ENCODE data around the gene IL17RD.

The IL17RD gene

DNA sequence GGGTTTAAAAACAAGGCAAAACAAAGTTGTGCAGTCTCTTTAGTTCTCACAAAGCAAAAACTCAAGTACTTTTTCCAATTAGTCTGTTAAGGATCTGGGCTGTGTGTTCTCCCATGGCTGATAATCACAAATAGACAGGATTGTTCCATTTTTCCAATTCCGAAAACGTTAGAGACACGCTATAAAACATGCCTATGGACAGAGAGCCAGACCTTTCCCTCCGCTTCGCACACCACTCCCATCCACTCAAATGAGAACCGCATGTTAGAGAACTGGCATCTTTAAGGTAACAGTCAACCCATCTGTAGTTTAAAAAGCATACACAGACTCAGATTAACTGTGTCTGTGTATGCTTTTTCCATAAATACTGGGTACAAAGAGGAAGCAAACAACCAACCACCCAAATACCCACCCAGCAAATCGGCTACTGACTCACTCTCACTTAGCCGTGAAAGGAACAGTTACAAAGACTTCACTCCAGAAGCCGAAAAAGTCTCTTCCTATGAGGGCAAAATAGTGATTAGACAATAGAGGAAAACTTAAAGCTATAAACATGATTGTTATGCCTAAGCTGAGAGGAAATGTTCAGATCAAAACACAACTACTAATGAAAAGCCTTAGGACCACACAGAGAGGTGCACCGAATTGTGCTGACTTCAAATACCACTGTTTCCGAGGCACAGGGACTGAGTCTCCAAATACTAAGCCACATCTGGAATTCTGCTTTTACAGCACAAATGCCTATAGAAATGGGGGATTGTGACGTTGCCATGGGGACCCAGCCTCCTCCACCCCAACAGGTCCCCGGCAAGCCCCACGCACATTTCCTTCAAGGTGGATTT lies 36.1 kb downstream of the IL17RD start:
- DNase-seq: no peak

DNA sequence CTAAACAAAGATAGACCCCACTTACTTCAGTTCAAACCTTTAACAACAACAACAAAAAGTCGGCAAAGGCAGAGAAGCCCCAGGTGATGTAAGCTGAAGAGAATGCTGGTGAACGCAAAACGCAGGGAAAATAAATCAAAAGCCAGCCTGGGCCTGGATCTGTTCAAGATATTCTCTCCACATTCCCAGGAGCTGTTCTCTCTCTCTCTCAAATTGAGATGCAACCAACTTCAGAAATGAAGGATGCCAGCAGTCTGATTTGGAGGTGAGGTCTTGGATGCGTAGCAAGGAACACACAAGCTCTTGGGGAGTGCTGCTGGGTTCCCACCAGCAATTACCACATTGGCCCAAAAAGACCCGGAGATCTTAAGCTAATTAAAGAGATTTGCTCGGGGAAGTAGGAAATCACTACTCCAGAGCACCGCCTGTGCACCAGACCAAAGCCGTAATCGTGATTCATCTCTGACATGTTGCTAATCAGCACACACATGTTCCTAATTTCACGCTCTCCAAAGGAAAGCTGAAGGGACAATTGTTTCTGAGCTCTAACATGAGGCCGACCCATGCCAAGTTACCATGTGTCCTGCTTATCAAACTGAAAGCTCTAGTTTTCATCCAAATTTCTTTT lies 37.1 kb downstream of the IL17RD start:
- no peak for DNase-seq

DNA sequence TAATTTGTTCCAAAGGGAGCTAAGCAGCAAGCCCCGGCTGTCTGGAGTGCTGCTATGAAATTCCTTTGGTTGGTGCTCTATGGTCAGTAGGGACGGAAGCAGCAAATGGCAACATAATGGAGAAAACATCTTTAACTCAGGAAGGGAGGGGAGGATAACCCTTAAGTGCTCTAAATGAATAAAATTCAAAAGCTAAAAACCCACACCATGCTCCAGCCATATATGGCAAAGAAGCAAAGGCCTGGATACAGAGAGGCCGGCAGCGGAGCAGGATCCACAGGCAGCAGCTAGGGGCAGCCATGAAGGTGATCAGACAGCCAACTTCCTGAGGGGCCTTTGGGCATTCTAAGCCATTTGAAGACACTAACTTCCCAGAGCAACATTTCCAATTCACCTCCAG lies 38.9 kb downstream of the IL17RD start:
- DNase-seq: no peak

DNA sequence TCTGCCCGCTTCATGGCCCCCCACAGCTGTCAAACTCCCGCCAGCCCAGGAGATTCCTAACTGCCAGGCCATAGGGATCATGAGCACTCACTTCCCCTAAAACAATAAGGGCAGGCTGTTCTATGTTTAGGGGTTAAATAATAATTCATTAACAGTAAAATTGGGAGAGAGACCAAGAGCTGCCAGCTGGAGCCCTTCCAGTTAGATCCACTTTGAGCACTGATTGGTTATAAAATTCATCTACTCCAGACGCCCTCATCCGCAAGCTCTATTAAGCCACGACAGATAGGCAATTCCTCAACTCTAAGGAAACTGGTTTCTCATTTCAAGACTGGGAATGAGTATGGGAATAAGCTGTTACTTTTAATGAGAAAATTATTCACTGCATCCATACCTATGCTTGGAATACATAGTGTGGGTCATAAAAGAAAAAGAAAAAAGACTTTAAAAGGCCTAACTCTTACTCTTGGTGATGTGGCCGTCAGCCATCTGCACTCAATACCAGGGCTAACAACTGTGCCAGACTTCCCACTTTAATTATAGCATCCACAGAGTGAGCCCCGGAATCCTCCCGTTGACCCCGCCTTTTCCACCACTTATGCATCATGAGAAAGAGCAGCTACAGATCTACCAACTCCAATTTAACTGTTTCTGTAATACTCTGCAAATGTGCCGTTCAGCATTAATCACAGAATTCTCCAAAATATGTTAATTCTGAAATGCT lies 44.5 kb downstream of the IL17RD start:
- no peak for DNase-seq

DNA sequence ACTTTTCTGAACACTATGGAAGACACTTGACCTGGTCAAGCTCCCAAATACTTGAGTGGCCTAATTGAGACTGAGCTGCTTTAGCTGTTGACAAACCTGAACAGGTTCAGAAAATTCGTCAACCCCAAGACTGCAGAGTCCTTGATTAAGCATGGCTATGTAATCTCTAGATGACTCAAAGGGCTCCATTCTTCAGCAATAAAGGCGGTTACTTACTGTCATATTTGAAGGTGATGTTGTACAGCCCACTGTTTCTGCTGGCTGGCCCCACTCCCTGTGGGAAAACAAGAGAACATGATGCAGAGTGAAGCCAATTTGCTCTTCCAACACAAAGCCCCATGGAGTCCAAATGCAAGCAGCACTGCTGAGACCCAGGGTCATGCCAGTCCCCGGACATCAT lies 45.1 kb downstream of the IL17RD start:
- DNase-seq: no peak

DNA sequence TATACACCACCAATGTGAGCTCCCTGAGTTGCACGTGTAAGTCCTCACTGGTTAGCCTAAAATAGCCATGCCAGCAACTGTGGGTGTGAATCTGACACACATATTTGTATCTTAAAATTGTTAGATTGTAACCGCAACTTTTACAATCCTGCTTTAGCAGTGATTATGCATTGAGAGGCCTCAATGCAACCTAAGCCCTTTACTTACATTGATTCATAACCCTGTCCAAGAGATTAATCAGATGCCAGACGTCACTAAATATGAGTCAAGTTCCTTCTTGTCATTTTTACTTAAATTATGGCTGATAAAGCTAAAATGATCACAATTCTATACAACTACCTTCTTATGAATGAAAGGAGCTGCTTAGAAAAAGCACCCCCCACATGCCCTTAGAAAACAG lies 46.9 kb downstream of the IL17RD start:
- DNase-seq: no peak

DNA sequence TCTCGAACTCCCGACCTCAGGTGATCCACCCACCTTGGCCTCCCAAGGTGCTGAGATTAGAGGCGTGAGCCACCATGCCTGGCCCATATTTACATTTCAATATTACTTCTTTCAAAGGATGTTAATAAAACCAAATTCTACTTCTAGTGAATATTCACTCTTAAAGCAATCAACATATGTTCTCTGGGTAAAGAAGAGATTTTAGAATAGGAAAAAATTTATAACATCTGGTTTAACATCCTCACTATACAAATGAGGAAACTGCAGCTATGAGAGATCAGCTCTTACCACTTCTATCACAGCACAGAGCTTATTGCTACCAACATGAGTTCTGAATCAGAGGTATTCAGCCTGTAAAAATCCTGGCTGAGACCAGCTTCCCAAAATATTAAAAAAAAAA lies 48.7 kb downstream of the IL17RD start:
- no peak for DNase-seq

DNA sequence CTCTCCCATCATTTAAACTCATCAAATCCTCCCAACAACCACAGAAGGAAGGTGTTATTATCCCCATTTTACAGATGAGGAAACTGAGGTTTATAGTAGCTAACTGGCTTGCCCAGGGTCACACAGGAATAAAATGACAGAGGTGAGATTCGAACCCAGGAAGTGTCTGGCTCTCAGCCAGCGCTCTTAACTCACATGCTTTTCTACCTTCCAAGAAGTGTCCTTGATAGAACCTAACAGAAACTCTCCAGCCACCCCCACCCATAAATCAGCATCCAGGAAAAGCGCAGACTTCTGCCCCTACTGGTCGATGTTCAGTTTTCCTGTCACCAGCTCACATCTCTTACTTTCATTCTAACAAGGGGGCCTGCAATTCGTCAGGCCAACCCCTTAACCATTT lies 52.9 kb downstream of the IL17RD start:
- no peak for DNase-seq

DNA sequence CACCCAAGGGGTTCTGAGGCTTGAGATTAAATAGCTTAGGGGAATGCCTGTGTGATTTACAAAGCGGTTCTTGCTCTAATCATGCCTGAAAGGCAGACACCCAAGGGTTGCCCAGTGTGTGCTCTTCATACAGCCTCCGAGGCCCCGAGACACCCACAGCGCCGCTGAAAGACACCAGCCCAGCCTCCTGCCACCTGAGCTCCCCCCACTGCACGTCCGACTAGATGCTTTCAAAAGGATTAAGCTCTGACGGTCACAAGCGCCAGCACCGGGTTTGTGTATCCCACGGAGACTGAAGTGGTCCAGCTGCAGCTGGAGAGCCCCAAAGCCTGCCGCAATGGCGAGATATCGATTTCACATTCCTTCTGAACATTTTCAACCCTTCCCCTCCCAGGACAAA lies 54.4 kb downstream of the IL17RD start:
- peak; percentile 24 for DNase-seq

DNA sequence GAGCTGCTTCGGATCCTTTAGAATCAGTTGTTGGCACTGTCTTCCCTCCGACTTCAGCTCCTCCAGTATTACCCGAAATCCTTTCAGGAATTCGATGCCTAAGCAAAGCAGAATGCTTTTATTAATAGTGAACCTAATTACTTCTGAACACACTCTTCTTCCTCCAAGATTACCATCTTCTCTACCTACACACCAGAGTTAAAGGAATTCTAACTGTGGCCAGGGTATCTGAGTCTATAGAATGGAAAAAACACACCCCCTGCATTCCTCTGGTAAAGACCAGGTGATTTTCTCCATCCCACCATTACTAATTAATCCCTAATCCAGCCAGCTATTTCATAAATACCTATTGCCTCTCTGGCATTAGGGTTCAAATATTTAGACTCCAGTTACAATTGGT lies 54.9 kb downstream of the IL17RD start:
- no peak for DNase-seq

DNA sequence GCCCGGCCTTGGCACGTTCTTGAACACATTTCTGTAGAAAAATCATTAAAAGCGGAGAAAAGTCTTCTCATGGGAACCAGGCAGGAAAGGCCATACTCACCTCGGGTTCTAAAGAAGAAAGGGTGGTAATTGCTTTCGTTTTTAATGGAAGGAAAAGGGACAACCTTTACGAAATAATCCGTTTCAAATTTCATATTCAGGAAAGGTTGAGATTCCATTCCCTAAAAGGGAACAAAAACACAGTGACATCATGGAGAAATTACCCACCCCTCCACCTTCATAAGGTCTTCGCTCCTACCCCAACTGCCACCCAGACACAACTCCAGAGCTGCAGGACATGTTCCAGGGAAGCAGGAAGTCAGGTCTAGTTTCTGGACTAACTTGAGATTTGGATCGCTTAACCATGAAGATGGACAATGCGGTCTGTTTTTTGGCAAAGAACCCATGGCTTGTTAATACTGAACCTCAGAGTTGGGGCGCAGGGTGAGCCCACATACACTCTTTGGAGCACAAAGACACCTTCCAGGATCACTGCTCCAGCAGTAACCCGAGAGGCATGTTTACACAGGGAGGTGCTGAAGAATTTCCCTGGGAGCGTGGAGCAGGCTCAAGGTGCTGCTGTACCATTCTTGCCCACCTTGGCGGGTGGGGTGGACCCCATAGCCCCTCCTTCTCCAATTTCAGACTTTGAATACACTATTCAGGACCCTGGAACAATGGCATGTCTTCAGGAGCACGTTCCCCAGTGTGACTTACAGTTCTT lies 55.5 kb downstream of the IL17RD start:
- no peak for DNase-seq

DNA sequence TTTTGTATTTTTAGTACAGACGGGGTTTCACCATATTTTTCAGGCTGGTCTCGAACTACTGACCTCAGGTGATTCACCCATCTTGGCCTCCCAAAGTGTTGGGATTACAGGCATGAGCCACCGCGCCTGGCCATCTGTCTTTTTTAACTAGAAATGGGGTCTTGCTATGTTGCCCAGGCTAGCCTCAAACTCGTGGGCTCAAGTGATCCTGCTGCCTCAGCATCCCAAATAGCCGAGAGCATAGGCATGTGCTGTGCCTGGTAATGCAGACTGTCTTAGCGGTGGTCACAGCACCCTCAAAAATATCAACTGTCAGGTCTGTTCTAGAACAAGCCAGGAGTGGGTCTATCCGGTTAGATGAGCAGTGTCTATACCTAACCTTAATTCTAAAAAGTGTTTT lies 56.5 kb downstream of the IL17RD start:
- DNase-seq: no peak

DNA sequence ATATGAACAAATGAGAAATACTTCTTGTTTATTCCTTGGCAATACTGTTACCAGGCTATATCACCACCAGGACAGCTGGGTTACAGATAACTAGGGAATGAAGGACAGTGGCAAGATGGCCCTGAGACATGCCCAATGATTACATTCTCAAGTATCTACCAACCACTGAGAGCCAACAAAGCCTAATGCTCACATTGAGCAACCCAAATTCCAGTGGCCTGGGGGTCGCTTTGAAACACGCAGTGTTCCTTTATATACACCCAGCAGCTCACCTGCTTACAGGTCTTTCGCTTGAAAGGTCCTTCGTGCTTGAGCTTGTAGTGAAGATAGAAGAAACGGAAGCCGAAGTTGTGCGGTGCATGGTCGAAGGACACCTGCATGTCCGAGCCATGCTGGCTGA lies 59.6 kb downstream of the IL17RD start:
- no peak for DNase-seq

DNA sequence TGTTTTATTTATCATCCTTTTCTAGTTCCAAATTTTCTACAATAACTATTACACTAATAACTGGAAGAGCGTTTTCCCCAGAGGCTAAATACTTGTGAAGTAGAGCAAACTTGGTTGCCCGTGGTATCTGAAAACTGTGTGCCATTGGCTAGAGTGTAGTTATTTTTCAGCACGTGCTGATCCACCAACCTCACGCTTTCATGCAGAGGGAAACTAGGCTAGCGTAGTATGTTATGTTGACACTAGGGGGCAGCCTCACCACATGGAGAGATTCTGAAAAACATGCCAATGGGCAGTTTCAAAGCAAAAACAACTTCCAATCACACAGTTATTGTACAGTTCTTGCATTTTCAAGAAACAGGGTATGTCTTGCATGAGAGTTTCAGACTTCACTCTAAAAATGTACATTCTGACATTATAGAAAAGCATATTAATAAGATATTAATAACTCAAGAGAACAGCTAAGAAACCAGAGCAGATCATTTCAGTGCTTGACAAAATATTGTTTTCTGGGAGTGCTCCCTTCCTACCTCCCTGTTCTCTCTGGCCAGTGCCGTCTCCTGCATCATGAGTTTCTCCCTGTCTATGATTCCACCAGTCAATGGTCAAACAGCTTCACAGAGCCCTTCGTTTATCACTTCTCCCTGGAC lies 65.0 kb downstream of the IL17RD start:
- no peak for DNase-seq

DNA sequence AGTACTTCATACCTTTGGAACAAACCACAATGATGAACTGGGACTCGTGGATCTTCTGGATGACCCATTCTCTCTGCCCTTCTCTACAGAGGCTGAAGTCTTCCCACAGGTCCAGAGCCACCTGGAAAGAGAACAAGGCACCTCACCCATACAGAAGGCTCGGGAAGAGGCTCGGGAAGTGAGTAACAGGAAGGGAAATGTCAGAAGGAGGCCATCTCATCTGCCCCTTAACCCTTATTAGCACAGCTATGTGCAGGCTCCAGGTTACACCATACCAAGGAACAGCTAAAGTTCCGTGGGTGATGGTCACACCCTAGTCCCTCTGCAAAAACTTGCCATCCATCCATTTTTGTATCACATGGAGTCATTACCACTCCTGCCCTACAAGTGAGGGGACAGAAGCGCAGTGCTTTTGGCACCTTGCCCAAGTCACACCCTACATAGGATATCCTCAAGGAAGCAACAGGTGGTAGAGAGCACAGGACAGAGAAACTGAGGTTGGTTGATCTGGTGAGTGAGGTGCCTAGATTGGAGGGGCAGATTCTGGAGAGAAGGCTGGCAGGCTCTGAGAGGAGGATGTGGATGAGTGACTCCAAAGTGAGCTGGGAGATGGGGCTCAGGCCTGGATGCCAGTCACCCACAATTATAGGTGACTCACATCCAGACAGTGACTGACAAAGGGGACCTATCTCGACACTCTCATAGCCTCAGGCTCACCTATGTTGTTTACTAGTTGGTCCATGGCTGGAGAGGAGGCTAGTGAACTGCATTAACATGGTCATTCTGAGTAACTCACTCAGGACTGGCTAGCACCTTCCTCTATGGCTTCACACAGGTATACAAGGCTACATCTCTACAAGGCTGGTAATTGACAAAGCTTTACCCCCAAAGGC lies 66.5 kb downstream of the IL17RD start:
- no peak for DNase-seq

DNA sequence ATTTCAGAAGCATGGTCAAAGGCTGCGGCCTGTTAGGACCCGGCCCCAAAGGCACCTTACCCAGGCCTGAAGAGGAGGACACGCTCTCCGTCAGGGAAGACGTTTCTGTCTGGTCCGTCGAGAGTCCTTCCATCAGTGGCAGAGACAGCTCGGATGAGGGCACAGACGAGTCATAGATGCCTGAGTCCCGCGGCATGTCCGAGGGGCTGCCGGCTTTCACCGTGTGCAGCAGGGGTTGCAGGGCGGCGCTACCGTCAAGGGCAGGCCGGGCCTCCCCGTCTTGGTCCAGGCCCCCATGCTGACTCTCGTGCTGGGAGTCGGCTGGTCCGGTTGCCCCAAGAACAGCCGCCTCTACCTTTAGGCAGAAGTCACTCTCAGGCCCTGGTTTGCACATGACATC lies 67.6 kb downstream of the IL17RD start:
- DNase-seq: no peak

DNA sequence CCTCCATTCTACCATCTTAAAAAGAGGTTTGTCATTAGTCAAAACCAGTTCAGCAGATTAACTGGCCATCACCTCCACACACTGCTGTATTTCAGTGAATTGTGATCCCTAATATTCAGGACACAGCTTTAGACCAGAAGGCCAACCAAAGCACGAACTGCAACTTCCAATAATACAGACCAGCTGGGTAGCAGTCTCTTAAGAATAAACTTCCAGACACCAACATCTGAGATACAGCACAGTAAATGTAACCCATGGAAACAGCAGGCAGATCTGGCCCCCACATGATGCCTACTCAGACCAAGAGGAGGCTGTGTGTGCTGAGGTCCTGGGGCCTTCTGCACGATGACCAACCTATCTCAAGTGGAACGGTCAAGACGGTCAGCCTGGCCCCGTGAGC lies 69.8 kb downstream of the IL17RD start:
- no peak for DNase-seq

DNA sequence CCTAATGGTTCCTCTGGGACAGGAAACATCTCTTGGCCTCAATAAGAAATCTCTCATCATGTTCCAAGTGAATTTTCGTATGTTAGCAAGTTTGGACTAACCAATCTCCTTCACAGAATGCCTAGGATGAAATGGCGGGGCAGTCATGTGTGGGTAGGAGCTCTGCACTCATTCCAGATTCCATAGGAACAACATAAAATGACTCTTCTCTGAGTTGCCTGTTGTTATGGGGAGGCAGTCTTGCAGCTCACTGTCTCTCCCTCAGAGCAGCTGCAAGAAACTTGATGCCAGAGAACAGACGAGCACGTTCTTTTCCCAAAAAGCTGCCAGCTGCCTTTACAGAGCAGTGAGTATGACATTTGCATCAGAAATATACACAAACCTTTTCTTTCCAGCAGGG lies 70.6 kb downstream of the IL17RD start:
- DNase-seq: no peak

DNA sequence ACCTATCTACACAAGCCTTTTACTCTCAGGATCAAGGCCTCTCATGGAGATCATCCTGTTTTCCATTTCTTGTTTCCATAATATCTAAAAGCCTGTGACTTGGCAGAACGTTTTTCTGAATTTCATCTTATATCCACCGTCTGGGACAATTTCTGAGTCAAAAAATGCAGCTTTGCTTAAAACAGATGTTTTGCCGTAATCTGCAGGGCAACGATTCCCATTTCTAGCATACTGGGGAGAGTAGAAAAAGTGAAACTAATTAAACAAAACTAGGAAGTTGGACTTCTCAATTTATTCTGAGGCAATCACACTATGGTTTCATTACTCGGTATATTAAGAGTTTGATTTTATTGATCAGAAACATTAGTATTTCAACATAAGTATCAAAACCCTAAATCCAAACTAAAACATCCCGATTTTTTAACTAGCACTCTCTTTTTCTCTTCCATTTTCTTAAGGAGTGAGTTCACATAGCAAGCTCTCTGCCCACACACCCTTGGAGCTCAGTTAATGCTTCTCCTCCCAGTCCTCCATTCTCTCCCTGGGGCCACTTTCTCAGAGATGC lies 71.1 kb downstream of the IL17RD start:
- DNase-seq: no peak

DNA sequence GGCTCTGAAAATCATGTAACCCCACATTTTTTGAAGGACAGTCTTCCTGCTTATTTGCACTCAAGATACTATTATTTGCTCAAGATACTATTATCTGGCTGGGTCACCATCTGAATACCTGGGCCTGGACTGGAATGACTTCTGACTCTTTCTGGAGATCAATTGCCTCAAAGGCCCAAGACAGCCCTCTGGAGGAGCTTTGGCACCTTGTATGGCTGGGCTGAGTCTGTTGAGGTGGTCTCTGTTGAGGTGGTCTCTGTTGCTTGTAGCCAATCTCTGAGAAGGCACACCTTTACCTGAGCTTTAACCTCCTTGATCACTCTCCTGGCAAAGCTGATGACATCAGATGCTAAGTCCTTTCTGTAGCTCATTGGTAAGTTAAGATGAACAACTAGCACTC lies 71.7 kb downstream of the IL17RD start:
- DNase-seq: no peak

DNA sequence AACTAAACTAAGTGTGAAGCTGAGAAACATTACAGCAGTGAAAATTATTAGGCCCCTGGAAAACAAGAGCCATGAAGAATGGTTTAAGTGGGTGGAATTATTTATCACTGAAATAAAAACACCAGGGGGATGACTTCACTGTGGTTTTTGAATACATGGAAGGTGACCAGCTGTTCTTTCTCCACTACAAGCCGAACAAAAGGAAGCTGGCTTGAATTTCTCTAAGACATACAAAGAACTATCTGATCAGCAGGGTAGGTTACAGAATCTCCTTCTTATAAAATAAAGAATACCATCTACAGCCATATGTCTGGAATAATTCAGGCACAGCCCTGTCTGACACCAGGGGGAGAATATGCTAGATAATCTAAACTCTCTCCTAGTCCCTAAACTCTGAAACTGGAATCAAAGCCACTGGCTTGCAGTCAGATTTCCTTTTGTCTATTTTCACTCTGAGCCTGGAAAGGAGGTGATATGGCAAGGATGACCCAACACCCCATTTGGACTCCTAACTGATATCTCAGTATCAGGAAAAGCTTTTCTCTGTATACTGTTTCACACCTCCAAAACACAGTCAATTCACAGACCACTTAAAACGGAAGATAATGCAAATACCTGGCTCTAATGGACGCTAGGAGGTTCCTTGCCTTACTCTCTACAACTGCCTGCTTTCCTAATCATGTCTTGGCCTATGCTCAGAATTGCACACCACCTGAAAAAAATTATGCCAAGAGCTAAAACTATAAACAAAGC lies 73.5 kb downstream of the IL17RD start:
- DNase-seq: no peak
